Osteoblast (primary cell): ENCODE data around the gene LSR. TPM values are rescaled to one million over a fixed set of nuclear protein-coding genes. Genes with fewer than 3 reads are reported as not detected.
"Not testable (repeated sequence)": the region's sequence is repeated elsewhere in the genome, so short reads cannot be mapped to it uniquely, and the experiment has no call there.

Experiments
- DNase-seq: peaks from one replicate; pipeline ENCODE4 v3.0.0; 2011; ENCODE audit warnings: low spot score, mixed read lengths; ENCODE audit not compliant: insufficient read length; ENCODE audit errors: missing footprints
- H2AFZ ChIP-seq: 2 replicates; pipeline ENCODE4 v1.6.0; 2011; ENCODE audit warnings: mild to moderate bottlenecking, low read length
- H3K27ac ChIP-seq: 2 replicates; pipeline ENCODE4 v1.5.1; 2011; ENCODE audit warnings: mild to moderate bottlenecking, low read depth, low read length, moderate library complexity
- H3K27me3 ChIP-seq: 2 replicates; pipeline ENCODE4 v1.6.0; 2012; ENCODE audit warnings: mild to moderate bottlenecking, control low read depth, inconsistent platforms, low read length, moderate library complexity; ENCODE audit not compliant: insufficient read depth
- H3K36me3 ChIP-seq: 2 replicates; pipeline ENCODE4 v1.5.1; 2011; ENCODE audit warnings: mild to moderate bottlenecking, low read length, control low read depth, moderate library complexity; ENCODE audit not compliant: insufficient read depth
- H3K4me1 ChIP-seq: 2 replicates; pipeline ENCODE4 v1.5.1; 2011; ENCODE audit warnings: mild to moderate bottlenecking, low read length, control low read depth, moderate library complexity; ENCODE audit not compliant: insufficient read depth
- H3K4me2 ChIP-seq: 2 replicates; pipeline ENCODE4 v1.6.0; 2011; ENCODE audit warnings: mild to moderate bottlenecking, low read length; ENCODE audit not compliant: insufficient read depth
- H3K4me3 ChIP-seq: fragments of 200-600 bp; sonication (generic); 3 replicates; pipeline ENCODE4 v1.5.1; 2012; ENCODE audit warnings: mild to moderate bottlenecking, low read length, inconsistent platforms; ENCODE audit not compliant: insufficient read depth
- H3K79me2 ChIP-seq: 2 replicates; pipeline ENCODE4 v1.6.0; 2012; ENCODE audit warnings: mild to moderate bottlenecking, low read length, control low read depth, inconsistent platforms; ENCODE audit not compliant: insufficient read depth
- H3K9me3 ChIP-seq: 2 replicates; pipeline ENCODE4 v1.5.1; 2011; ENCODE audit warnings: low read depth, low read length, control low read depth
- H4K20me1 ChIP-seq: 2 replicates; pipeline ENCODE4 v1.6.0; 2012; ENCODE audit warnings: mild to moderate bottlenecking, low read length, control low read depth; ENCODE audit not compliant: insufficient read depth
- CTCF ChIP-seq: IDR thresholded peaks from 2 replicates; pipeline ENCODE4 v1.5.1; 2011; ENCODE audit warnings: mild to moderate bottlenecking, low read depth, low read length, moderate library complexity; ENCODE audit errors: extremely low read depth
- total RNA-seq: library from RNA; depleted of rRNA; stranded (reverse); fragments of >200 nt; gene quantifications from 2 replicates; pipeline ENCODE4 v1.2.3, GENCODE V29; 2012

Gene LSR
- total RNA-seq, 1 donor, result 0.36 TPM

- no peaks in the 10 kb centered on the region for H3K4me1 ChIP-seq
- no peak for TF ChIP-seq CTCF
- peaks cover 2% of the 10 kb centered on the region for H3K9me3 ChIP-seq
- no peak overlapping the region for H3K4me3 ChIP-seq
- H2AFZ ChIP-seq, result no peak overlapping the region
- no peak overlapping the region for H3K27ac ChIP-seq
- no peaks in the 10 kb centered on the region for H3K79me2 ChIP-seq
- no peaks in the 10 kb centered on the region for H4K20me1 ChIP-seq
- H3K36me3 ChIP-seq, result no peaks in the 10 kb centered on the region
- peaks cover under 1% of the 10 kb centered on the region for H3K27me3 ChIP-seq
- H3K4me2 ChIP-seq, result no peak overlapping the region
- no peak for DNase-seq
Measured at GRCh38 chr19:35236638-35237400, 12.0 kb upstream of the LSR start.

GRCh38 chr19:35239597-35239996 lies 9.2 kb upstream of the LSR start:
- not testable (repeated sequence) for H3K4me1 ChIP-seq, H3K4me3 ChIP-seq, H3K36me3 ChIP-seq, H3K79me2 ChIP-seq, H3K9me3 ChIP-seq, H4K20me1 ChIP-seq, H3K4me2 ChIP-seq, DNase-seq, H3K27ac ChIP-seq, H2AFZ ChIP-seq
- peaks cover 11% of the 10 kb centered on the region for H3K27me3 ChIP-seq

- DNase-seq, result no peak
- Histone ChIP-seq H3K36me3 (no peaks in the 10 kb centered on the region), H3K4me1 (no peaks in the 10 kb centered on the region), H3K27me3 (peaks cover 11% of the 10 kb centered on the region), H3K9me3 (peaks cover 2% of the 10 kb centered on the region), H2AFZ (no peak overlapping the region), H3K4me2 (no peak overlapping the region), H4K20me1 (no peaks in the 10 kb centered on the region), H3K79me2 (no peaks in the 10 kb centered on the region), H3K4me3 (no peak overlapping the region), H3K27ac (no peak overlapping the region)
- TF ChIP-seq CTCF, result no peak
Measured at GRCh38 chr19:35240327-35240726, 8.5 kb upstream of the LSR start.

DNA sequence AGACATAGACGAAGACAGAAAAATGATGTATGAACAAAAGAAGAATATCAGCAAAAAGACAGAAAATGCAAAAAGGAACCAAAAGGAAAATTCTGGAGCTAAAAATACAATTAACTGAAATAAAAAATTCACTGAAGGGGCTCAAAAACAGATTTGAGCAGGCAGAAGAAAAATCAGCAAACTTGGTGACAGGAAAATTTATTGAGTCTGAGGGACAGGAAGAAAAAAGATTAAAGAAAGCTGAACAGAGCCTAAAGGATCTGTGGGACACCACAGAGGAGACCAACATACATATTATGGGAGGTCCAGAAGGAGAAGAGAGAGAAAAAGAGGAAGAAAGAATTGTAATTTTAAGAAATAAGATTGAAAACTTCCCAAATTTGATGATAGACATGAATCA lies 7.4 kb upstream of the LSR start:
- Histone ChIP-seq H3K36me3 (no peaks in the 10 kb centered on the region), H3K4me2 (no peak overlapping the region), H3K27ac (no peak overlapping the region), H3K27me3 (peaks cover 11% of the 10 kb centered on the region), H4K20me1 (no peaks in the 10 kb centered on the region), H3K4me1 (no peaks in the 10 kb centered on the region), H2AFZ (no peak overlapping the region), H3K79me2 (no peaks in the 10 kb centered on the region), H3K9me3 (peaks cover 2% of the 10 kb centered on the region), H3K4me3 (no peak overlapping the region)
- TF ChIP-seq CTCF, result no peak
- no peak for DNase-seq
